Activated CD4-positive, alpha-beta T cell treated with anti-CD3 and anti-CD28 coated beads for 4 hours (primary cell): Measurements from ENCODE around the gene OPCML.

Experiments
- DNase-seq, 2 donors: peaks; one replicate each; pipeline ENCODE4 v3.0.0-alpha.2; 2020

The OPCML gene

GRCh38 chr11:132638423-132638822, 893.9 kb downstream of the OPCML start:
- DNase-seq: no peak

GRCh38 chr11:132636523-132636922, 895.8 kb downstream of the OPCML start:
- DNase-seq: no peak

- DNase-seq: no peak
Observed at GRCh38 chr11:132632641-132633124, 899.6 kb downstream of the OPCML start.

- DNase-seq: no peak
Observed at GRCh38 chr11:132631989-132632388, 900.3 kb downstream of the OPCML start.

- no peak for DNase-seq
Observed at GRCh38 chr11:132627981-132628380, 904.3 kb downstream of the OPCML start.

- DNase-seq: no peak
Observed at GRCh38 chr11:132626446-132626845, 905.9 kb downstream of the OPCML start.

- DNase-seq: no peak
Observed at GRCh38 chr11:132623511-132623910, 908.8 kb downstream of the OPCML start.

- no peak for DNase-seq
Observed at GRCh38 chr11:132621976-132622580, 910.2 kb downstream of the OPCML start.

GRCh38 chr11:132620423-132620822, 911.9 kb downstream of the OPCML start:
- DNase-seq: no peak

GRCh38 chr11:132610791-132611190, 921.5 kb downstream of the OPCML start:
- DNase-seq: no peak

- DNase-seq: no peak
Observed at GRCh38 chr11:132610216-132610615, 922.1 kb downstream of the OPCML start.

GRCh38 chr11:132607575-132607974, 924.7 kb downstream of the OPCML start:
- no peak for DNase-seq

GRCh38 chr11:132605825-132606570, 926.3 kb downstream of the OPCML start:
- DNase-seq: no peak

- DNase-seq: no peak
Observed at GRCh38 chr11:132604431-132604830, 927.9 kb downstream of the OPCML start.

- no peak for DNase-seq
Observed at GRCh38 chr11:132601875-132602274, 930.4 kb downstream of the OPCML start.

GRCh38 chr11:132595711-132596134, 936.6 kb downstream of the OPCML start:
- no peak for DNase-seq

- DNase-seq: no peak
Observed at GRCh38 chr11:132595246-132595645, 937.1 kb downstream of the OPCML start.

GRCh38 chr11:132590986-132591385, 941.3 kb downstream of the OPCML start:
- no peak for DNase-seq

GRCh38 chr11:132590554-132590953, 941.7 kb downstream of the OPCML start:
- DNase-seq: no peak

- DNase-seq: no peak
Observed at GRCh38 chr11:132589791-132590190, 942.5 kb downstream of the OPCML start.

GRCh38 chr11:132588366-132588765, 943.9 kb downstream of the OPCML start:
- no peak for DNase-seq

- DNase-seq: no peak
Observed at GRCh38 chr11:132587716-132588115, 944.6 kb downstream of the OPCML start.

- no peak for DNase-seq
Observed at GRCh38 chr11:132586801-132587200, 945.5 kb downstream of the OPCML start.

GRCh38 chr11:132579634-132580327, 952.5 kb downstream of the OPCML start:
- DNase-seq: no peak
